Measurements from ENCODE around the gene ACTN1.
A peak's percentile ranks its signal among the peaks of the same experiment; 100 is the strongest.

ACTN1 gene

DNA sequence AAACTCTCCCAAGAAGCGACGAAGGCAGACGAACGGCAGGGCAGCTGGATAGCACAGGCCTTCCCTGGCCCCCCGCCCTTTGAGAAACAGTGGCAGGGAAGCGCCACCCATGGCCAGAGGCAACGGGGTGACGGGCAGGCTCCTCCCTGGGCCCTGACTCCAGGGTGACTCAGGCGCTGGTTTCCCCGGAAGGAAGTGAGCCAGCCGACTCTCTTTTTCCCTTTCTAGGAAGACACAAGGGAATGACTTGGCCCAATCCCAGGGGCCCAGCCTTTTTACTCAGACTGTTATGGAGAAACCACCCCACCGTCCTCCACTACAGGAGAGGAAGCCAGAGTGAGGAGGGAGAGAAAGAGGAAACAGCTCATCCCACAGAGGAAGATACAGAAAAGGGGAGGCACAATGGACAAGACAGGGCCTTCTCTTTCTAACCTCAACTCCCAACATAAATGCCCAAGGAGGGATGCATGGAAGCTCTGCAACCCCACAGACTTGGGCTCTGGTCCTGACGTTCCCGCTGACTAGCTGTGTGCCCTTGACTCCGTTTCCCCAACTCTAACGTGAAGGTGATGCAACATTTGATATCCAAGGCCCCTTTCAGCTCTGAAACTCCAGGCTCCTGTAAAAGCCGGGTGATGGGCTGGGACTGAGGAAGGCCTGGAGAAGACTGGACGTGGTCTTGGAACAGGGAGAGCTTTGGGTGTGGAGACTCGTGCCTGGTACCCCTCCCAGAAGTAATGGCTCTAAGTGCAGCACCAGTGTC, 27.9 kb downstream of the ACTN1 start:
- peak; percentile 100 for DNase-seq (ENCODE audit: low read depth)

DNA sequence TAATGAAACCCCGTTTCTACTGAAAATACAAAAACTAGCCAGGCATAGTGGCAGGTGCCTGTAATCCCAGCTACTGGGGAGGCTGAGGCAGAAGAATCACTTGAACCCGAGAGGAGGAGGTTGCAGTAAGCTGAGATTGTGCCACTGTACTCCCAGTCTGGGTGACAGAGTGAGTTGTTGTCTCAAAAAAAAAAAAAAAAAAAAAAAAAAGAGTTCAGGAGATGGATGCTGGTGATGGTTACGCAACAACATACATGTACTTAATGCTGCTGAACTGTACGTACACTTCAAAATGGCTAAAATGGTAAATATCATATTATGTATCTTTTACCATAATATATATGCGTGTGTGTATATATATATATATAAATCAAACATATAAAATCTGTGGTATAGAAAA, 29.0 kb downstream of the ACTN1 start:
- peak; percentile 54 for DNase-seq (ENCODE audit: low read depth)

DNA sequence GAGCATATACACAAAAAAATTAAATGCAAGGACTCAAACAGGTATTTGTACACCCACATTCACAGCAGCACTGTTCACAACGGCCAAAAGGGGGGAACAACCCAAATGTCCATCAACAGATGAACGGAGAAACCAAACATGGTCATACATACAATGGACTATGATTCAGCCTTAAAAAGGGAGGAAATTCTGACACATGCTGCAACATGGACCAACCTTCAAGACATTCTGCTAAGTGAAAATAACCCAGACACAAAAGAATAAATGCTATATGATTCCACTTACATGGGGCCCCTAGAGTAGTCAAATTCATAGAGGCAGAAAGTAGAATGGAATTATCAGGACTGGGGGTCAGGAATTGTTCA, 29.5 kb downstream of the ACTN1 start:
- DNase-seq (ENCODE audit: low read depth): peak; percentile 49

DNA sequence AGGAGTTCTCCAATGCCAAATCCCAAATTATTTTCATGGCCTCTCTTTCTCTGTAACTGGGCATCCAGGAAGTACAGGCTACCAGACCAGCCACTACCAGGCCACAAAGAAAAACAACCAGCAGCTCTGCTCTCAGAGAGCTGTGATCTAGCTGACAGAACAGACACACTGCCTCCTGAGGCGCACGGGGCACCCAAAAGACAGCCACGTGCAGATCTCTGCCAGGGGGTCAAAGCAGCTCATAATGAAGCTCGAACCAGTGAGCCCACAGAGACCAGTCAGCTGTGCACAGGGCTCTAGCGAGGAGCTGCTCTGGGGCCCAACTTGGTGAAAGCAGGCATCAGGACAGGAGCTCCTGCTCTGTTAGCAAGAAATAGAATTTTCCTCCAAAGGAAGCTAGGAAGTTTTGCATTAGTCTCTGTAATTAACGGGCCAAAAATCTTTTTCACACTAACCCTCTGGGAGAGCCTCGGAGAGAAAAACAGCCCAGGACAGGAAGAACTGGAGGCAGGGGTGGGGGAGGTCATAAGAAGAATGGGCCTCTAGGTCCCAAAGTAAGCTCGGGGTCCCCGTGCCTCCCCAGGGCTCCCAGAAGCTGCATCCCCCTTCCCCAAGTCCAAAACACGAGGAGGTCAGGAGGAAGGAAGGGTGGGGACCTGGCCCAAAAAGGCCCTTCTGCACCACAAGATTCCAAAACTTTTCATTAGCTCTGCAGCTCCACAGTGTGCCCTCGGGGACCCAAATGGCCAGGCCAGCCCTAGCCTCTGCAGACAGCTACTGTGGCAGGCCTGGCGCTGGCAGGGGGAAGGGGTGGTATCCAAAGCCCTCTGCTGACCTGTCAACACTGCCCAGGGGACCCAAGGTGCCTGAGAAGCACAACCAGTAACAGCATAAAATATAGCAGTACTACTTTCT, 30.2 kb downstream of the ACTN1 start:
- no peak for DNase-seq (ENCODE audit: low read depth)

DNA sequence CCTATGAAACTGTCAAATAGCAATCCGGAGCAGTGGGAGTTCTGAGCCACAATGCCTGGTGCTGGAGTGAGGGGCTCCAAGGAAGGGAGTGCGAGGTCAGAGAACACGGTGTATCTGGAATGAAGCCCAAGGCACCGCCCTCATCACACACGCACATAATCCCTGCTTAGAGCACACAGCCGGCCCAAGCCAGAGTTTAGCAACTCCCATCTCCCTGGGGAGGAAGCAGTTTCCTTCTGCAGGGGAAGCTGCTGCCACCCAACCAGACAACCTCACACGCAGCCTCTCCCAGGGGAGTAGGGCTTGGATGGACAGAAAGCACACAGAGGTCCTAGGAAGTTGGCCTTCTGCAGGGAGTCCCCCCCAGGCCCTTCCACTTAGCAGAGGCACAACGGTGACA, 31.3 kb downstream of the ACTN1 start:
- no peak for DNase-seq (ENCODE audit: low read depth)

DNA sequence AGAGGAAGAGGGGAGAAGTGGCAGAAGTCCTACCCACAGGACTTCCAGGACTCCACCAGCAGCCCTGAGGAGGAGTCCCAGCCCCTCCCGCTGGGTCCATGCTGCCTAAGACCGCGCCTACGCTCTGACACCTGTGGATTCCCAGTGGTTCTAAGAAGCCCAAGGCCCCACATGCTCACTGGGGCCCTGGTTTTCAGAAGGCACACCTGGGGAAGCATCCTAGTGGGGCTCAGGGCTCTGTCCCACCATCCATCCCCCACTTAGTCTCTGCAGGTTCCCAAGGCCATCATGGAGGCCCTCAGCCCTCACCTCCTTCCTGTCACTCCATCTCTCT, 32.6 kb downstream of the ACTN1 start:
- no peak for DNase-seq (ENCODE audit: low read depth)

DNA sequence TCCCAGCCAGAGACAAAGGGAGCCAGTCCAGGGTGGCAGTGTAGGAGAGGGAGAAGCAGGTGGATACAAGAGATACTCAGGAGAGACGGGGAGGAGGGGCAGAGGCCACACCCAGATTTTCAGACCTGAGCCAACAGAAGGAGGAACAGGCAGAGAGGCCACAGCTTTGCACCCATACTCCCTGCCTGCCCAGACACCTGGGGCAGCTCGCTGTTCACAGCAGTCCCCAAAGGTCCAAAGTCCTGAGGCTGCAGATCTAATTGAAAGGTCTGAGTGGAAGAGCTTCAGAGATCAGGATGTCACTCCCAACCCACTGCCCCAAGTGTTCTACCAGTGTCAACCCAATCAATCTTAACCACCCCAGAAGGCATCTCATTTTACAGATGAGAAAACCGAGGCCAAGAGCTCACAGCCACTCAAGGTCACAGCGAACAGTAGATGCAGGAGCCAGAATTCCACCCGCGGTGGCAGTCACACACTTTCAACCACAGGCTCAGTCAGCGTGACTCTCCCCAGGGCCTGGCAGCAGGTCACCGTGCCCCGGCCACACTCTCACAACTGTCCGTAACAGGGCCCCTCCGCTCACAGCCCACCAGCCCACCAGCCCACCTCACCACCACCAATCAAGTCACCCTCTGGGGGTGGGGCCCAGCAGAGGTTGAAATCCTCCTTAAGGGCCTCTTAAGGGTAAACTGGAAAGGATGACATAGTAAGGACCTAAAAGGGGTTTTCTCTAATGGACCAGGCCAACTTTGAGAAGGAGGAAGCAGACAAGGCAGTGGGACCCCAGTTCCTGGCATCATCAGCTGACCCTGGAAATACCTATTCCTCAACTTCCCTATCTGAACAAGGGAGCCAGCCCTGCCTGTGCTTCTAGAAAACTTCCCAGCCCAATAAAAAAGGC, 33.3 kb downstream of the ACTN1 start:
- DNase-seq (ENCODE audit: low read depth): no peak

DNA sequence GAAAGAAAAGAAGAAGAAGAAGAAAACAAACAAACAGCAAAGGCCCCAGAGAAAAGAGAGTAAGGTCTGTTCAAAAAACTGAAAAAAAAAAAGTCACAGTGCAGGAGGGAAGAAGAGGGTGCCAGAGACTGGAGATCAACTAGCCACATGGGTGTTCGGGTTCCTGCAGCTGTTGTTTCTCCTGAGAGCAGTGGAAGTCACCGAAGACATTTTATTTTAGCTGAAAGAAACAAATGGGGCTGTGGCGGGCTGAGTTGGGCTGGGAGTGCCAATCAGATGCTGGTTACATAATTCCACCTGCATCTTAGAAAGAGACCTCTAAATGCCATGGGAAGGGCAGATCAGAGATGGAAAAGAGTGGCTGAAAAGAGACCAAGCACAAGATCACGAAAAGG, 33.9 kb downstream of the ACTN1 start:
- no peak for DNase-seq (ENCODE audit: low read depth)

DNA sequence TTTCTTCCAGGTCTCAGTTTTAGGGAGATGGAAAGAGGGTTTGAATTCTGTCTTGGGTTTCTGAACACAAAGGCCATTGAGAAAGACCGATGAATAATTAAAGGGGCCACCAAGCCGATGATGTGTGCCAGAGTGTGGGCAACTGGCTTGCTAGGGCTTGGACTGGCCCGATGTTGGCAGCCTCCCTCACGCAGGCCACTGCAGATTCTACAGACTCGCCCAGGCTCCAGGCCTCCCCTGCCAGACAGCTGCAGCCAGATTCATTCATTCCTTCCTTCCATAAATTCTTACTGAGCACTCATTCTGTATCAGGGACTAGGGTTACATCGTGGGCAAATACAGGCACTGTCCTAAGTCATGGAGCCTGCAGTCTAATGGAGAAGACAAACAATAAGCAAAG, 34.9 kb downstream of the ACTN1 start:
- no peak for DNase-seq (ENCODE audit: low read depth)

DNA sequence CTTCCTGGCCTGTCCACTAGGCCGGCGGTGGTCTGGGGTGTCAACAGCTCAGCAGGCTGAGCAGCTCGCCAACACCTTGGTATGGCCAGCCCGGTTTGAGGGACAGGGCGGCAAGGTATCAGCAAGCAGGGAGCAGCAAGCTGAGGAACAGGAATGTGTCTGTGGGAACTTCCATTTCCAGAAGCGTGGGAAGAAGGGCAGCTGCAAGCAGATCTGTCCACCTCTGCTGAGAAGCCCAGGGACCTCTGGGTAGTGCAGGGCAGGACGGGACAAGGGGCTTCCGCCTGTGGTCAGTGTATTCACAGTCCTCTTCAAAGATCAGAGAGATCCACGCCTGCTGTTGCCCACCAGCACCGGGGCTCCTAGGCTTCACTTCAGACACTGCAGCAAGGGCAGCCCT, 36.0 kb downstream of the ACTN1 start:
- no peak for DNase-seq (ENCODE audit: low read depth)

DNA sequence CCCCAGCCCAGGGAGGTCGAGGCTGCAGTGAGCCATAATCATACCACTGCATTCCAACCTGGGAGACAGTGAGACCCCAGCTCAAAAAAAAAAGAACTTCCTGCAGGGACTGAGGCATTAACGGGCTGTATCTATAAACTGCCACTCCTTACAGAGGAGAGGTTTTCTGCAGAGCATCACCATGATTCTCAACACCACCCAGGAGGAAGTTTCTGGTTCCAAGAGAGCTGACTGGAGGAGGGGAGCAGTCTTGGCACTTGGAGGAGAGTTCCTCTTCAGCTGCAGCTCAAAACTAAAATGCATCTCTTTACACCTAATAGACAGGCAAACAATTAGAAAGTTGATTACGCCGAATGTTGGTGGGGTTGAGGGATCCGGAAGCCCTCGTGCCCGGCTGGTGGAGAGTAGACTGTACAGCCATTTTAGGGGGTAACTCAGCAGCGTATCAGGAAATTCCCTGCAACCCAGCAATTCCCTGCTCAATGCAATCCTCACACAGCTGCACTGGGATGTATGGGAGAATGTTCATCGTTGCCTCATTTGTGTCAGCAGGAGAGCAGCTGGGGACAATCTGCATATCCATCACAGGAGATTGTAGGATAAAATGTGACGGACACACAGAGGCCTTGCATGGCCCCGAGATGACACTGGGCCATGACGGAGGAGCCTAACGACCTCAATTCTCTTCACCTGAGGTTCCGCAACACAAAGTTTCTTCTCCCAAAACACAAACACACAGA, 36.6 kb downstream of the ACTN1 start:
- DNase-seq (ENCODE audit: low read depth): no peak

DNA sequence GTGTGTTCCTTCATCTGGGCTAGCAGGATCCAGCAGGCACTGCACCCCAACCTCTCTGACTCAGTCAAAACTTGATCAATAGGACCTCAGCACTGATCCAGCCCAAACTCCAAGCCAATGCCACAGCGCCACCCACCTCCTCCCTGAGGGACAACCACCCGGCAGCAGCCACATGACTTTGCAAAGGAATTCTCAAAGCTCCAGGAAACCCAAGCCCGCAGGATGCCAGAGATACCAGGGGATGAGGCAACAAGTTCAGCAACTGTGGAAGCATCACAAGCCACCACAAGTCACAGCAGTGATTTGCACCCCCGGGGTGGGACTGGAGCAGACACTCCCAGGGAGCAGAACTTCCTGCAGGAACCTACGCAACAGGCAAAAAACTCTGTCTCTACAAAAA, 37.3 kb downstream of the ACTN1 start:
- DNase-seq (ENCODE audit: low read depth): peak; percentile 97

DNA sequence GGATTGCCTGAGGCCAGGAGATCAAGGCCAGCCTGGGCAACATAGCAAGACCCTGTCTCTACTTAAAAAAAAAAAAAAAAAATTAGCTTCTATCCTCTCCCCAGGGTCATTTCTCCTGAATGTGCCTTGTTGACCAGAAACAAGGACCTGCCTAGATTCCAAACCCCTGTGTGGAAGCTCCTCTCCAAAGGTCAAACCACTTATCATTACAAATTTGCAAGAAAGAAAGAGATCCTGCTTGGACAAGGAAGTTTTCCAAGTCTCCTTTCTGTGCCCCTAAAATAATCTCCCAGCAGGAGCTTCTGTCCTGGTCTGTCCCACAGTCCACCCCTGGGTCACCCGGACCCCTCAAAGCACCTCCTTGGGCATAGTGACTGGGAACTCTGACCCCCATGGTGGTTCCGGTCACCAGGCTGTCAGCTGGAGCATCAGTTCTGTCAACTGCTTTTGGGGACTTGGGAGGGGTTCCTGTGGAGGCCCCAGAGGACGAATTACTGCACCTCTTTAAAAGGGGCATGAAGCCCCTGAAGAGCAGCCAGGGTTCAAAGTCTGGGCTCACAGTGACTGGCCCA, 38.4 kb downstream of the ACTN1 start:
- no peak for DNase-seq (ENCODE audit: low read depth)

DNA sequence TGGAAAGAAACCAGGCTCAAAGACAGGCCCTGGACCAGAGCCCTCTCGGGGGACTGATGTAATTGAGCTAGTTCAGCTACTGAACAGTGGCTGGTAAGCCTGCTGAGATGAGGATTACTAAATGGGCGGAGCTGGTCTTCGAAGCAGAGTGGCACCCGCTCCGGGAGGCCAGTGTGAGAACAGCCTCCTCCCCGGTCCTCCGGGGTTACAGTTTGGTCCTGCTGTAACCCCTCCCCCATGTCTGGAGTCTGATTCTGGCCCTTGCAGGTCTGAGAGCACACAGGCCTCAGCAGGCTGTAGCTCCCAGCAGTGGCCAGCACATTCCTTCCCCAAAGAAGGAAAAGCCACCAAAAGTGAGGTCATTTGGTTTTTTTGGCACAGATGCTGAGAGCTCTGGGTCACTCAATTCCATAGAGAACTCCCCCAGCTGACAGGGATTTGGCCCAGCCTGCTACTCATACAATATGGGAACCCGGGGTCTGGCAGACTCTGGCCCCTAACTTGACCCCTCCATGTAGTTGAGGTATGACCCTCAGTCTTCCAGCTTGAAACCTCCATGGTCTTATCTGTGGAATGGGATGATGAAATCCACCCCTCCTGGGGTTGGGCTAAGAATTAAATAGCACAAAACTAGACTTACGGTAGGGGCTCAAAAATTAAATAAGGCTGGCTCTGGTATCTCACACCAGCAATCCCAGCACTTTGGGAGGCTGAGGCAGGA, 39.0 kb downstream of the ACTN1 start:
- DNase-seq (ENCODE audit: low read depth): peak; percentile 91

DNA sequence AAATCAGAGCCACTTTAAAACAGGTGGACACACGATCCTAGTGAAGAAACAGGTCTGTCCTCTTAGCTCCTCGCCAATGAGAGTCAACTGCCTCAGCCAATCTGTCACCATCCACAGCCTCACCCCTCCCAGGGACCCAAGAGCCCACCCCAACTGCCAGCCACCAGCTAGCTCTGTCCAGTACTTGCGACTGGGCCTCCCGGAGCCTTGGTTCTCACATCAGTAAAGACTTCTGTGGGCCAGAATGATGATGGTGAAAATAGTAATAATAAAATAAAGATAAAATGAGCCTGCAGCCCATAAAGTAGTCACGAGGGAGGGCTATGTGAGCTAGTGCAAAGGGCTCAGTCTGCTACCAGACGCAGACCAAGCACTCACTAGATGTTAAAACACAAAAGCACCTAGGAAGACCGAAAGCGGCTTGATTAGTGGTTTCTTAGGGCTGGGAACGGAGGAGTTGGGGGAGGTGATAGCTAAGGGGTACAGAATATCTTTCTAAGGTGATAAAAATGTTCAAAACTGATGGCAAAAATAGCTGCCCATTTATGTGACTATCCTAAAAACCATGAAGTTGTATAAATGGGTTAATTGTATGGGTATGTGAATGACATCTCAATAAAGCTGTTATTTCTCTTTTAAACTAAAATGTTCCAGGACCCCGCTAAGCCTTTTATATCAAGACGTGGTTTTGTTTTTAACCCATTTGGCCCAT, 39.8 kb downstream of the ACTN1 start:
- DNase-seq (ENCODE audit: low read depth): no peak

DNA sequence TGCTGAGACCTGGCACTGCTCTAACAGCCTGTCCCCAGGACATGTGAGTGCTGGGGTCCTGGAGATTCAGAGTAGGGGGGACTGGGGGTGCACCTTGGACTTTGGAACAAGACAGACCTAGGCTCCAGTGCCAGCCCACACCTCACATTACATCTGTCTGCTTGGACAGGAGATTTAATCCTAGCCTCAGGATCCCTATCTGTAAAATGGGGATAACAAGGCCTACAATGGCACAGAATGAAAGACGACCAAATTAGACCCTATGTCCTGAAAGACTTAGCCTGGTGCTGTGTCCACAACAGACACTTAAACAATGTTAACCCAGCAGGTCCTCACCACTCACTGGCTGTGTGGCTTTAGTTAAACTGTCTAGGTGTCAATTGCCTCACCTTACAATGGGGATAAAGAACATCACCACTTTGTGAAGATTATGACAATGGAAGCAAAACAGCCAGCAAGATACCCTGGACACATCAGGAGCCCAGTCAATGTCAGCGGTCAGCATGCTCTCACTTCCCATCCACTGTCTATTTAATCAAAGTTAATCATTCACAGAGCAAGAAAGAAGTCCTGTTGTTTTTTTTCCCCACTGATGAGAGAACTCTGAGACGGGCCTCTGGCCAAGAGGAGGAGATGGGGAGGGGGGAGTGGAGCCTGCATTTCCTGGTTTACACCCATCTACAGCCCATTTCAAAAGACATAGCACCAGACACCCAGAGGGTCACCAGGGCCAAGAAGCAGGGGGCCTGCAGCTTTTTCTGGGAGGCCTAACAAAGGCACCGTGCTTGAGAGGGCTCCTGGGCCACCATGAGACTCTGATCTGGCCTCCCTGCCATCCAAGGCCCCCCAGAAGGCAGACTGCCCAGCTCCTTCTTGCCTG, 40.6 kb downstream of the ACTN1 start:
- DNase-seq (ENCODE audit: low read depth): no peak

DNA sequence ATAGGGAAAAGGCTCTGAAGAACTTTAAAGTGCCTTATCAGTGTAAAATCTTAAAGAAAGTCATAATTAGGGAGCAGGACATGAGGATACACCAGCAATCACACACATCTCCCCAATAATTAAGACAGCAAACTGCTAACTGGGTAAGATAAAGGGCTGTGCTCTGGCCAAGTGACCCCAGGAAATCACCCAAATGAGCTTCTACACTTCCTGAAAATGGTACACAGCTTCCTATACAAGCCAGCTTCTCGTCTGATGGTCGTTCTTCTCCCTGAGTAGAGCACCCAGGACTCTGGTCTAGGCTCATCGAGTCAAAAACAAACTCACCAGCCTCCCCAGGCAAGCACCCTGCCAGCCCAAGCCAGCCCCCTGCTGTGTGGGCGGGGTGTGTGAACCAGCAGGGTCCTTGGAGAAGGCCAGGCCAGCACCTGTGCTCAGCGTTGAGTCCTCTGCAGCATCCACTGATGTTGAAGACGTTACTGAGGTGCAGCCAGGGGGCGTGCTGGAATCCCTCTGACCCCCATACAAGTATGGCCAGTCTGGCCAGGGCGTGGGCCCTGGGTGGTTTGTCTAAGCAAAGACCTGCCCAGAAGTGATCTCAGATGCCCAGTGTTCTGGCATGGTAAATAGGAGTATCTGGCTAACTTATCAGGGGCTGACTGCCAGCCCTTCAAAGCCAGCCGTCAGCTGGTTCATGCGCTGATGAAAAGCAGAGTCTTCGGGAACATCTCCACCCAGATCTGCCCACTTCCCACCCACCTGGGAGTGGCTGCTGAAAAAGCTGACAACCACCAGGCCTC, 41.4 kb downstream of the ACTN1 start:
- DNase-seq (ENCODE audit: low read depth): no peak

DNA sequence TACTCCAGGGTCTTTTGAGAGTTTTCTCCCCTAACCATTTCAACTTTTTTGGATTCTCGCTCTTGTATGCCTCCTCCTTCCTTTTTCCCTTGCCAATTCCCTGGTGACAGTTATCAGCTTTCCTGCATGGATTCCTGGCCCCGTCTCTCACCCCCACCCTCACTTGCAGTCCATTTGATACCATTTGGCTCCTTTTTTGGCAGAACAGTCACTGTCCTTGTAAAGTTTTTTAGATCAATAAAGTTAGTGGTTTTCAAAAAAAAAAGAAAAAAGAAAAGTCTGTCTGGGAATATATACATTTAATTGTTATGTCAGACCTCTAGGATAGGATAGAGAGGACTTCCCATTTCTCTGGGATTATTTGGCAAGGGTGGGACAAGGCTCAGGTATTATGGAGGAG, 42.1 kb downstream of the ACTN1 start:
- DNase-seq (ENCODE audit: low read depth): no peak

Measured in ELR (cell line).